SIG-M5 treated with dmso at 0.1 percent for 504 hours (cell line): ENCODE data around the gene NAV1.

Source experiments
- DNase-seq: peaks from one replicate; lab custom pipeline; 2025; ENCODE audit not compliant: unreplicated experiment; lab: John Stamatoyannopoulos, UW

Gene NAV1

GRCh38 chr1:201583663-201584062 is 44.7 kb downstream of the NAV1 start:
- no peak for DNase-seq

GRCh38 chr1:201584471-201585092 is 45.7 kb downstream of the NAV1 start:
- no peak for DNase-seq

DNA sequence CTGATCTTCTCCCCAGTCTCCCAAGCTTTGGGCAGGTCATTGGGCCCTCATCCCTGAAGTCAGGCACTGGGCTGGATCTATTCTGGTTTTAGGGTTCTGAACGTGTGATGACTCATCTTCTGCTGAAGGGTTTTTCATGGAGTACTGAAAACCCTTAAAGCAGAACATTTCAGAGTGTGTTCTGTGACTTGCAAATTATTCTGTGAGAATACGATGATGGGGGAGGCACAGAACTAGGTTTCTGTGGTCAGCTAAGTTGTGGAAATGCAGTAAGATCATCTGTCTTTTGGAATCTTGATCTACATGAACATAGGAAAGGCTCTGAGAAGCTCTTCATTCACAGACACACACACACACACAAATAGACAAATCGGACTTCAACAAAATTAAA is 46.2 kb downstream of the NAV1 start:
- DNase-seq, result no peak

GRCh38 chr1:201585901-201586300 is 47.0 kb downstream of the NAV1 start:
- DNase-seq, result no peak

DNA sequence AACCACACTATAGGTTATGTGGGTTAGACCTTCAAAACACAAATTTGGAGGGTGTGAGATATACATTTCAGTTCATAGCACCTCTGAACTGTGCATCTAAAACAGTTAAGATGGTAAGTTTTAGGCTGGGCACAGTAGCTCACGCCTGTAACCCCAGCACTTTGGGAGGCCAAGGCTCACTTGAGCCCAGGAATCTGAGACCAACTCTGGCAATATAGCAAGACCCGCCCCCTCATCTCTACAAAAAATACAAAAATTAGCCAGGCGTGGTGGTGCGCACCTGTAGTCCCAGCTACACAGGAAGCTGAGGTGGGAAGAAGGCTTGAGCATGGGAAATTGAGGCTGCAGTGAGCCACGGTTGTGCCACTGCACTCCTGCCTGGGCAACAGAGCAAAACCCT is 47.9 kb downstream of the NAV1 start:
- no peak for DNase-seq

DNA sequence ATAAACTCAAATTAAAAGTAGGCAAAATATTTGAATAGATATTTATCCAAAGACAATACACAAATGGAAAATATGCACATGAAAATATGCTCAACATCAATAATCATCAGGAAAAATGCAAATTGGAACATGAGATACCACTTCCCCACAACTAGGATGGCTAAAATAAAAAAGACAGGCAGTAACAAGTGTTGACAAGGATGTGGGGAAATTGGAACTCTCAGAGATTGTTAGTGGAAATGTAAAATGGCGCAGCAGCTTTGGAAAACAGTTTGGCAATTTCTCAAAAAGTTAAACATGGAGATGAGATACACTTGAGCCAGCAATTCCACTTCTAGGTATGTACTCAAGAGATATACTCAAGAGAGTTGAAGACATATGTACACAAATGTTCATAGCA is 48.8 kb downstream of the NAV1 start:
- DNase-seq, result no peak
